ENCODE data around the gene AGFG1. TPM values are rescaled to one million over a fixed set of nuclear protein-coding genes. Genes with fewer than 3 reads are reported as not detected.

The AGFG1 gene, protein sequence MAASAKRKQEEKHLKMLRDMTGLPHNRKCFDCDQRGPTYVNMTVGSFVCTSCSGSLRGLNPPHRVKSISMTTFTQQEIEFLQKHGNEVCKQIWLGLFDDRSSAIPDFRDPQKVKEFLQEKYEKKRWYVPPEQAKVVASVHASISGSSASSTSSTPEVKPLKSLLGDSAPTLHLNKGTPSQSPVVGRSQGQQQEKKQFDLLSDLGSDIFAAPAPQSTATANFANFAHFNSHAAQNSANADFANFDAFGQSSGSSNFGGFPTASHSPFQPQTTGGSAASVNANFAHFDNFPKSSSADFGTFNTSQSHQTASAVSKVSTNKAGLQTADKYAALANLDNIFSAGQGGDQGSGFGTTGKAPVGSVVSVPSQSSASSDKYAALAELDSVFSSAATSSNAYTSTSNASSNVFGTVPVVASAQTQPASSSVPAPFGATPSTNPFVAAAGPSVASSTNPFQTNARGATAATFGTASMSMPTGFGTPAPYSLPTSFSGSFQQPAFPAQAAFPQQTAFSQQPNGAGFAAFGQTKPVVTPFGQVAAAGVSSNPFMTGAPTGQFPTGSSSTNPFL
- polyA plus RNA-seq (2013, experiment 1 of 2; ENCODE audit: insufficient read length) = 57.4 TPM
- 43.7 TPM for polyA plus RNA-seq (2013, experiment 2 of 2; ENCODE audit: insufficient read length)

DNA sequence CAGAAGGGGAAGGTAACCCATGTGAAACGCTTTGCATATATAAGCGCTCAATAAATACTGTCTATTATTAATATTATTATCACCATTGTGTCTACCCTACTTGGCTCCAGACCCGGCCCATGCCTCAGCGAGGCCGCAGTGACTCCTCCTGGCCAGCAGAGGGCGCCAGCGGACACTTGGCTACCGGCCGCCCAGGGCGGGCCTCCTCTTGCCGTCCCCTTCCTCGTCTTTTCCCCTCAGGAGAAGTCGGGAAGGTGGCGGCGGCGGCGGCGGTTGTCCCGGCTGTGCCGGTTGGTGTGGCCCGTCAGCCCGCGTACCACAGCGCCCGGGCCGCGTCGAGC lies at the start of gene AGFG1:
Gene AGFG1 (plus strand): TSS at position 233 of the 341 bp plus-strand sequence. CDS start 266 bp downstream, outside the sequence.
- DNase-seq = peak; percentile 78

DNA sequence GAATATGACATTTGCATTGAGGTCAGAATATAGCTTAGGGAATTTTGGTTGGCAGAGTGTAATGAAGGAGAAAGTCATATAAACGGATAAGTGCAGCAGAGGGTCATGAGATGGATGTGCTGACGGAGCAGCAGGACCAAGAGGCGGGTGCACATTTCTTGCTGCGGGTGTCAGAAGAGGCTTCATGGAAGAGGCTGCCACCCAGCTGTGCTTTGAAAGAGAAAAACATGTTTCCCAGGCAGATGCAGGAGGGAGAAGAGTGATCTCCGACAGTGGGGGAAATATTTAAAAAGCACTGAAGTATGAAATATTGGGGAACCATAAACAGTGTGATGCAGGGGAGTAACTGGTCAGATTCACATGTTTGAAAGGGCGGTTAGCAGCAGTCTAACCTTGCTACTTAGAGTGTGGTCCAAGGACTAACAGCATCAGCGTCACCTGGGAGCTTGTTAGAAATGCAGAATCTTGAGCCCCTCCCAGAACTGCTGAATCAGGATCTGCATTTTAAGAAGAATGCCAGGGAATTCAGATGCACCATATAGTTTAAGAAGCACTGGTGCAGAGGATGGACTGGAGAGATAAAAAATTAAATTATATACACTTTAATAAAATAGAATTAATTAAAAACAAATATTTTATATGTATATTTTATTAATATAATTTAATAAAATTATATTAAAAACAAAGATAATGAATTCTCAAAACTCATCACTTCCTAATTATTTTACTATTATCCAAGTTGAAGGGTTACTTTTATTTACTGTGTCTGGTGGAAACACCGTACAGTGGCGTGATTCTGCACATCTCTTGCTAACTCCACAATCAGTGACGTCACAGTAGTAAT lies 48.1 kb upstream of the AGFG1 start:
- no peak for DNase-seq

DNA sequence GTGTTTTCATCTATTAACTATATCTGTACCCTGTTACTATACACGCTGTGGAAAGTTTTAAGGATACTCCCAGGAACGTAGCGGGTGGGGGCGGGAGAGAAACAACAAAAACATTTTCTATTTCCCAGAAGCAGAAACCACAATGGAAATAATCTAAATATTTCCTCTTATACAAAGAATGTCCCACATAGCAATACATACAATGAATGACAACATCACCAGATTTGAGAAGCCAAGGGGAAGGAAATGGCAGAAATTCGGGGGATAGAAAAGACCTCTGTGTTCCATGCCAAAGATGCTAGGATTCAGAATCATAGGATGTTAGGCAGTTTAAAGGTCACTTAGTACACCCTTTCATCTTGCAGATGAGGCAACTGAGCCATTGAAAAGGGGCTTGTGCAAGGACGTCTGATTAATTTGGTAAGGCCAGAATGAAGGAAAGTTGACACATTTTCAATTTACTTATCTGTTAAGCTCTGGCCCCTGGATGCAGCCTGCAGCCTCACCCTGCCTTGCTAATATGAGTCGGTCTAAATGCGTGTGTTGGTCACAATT lies 43.1 kb upstream of the AGFG1 start:
- DNase-seq = peak; percentile 18

DNA sequence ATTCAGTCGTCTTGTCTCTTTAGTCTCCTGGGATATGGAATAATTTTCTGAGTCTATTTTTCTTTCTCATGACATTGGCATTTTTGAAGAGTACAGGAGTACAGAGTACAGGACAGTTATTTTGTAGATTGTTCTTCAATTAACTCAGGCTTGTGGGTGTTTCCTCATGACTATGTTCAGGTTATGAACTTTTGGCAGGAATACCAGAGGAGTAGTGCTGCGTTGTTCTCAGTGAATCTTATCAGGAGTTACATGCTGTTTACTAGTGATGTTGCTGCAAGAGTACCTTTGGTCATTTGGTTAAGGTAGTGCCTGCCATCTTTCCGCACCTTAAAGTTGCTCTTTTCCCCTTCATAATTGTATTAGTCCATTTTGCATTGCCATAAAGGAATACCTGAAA lies 41.3 kb upstream of the AGFG1 start:
- no peak for DNase-seq

DNA sequence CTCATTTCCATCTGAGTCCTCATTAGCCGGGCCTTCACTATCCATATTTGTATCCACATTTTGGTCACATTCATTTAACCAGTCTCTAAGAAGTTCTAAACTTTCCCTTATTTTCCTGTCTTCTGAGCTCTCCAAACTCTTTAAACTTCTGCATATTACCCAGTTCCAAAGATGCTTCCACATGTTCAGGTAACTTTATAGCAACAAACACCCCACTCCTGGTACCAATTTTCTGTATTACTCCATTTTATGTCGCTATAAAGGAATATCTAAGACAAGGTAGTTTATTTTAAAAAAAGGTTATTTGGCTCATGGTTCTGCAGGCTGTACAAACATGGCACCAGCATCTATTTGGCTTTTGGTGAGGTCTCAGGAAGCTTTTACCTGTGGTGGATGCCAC lies 38.8 kb upstream of the AGFG1 start:
- no peak for DNase-seq

DNA sequence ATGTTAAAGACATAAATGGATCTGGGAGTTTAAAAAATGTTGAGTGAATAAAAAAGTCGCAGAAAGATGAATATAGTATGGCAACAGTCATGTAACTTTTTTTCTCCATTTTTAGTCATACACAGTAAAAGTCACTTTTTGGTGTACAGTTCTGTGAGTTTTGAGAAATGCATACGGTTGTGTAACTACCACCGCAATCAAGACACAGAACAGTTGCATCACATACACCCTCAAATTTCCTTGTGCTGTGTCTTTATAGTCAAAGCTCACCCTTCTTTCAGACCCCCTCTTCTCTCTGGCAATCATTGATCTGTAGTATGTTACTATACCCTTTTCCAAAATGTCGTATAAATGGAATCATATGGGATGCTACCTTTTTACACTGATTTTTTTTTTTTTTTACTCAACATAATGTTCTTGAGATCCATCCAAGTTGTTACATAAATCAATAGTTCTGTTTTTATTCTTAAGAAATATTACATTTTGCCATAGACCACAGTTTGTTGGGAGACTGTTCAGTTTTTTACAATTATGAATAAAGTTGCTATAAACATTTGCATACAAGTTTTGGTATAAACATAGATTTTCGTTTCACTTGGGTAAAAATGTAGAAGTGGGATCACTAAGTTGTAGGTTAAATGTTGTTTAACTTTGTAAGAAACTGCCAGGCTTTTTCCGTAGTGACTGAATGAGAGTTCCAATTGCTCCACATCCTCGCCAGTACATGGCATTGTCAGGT lies 35.4 kb upstream of the AGFG1 start:
- DNase-seq = no peak

DNA sequence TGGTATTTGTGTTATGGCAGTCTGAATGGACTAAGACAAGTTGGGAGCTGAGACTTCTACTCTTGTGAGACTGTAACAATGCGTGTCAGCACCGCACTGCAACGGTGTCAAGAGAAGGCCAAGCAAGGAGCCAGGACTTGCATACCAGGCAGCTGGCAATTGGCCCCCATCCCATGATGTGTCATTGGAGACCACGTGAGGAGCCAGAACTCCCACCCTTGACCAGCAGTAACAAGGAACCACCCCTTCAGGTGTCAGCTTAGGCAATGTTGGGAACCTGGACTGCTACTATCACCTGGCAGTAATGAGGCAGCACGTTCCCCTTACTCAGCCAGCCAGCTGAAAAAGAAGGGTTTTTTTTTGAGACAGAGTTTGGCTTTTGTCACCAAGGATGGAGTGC lies 32.7 kb upstream of the AGFG1 start:
- DNase-seq = no peak

DNA sequence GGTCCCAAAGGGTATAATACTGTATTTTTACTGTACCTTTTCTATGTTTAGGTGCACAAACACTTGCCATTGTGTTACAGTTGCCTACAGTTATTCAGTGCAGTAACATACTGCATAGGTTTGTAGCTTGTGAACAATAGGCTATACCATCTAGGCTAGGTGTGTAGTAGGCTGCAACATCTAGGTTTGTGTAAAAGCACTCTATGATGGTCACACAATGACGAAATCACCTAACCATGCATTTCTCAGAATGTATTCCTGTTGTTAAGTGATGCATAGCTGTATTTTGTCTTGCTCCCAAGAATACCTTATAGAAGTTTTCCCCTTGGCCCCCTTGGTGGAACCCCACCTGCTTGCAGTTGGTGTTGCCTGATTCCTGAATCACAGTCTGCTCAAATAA lies 29.3 kb upstream of the AGFG1 start:
- DNase-seq = no peak

DNA sequence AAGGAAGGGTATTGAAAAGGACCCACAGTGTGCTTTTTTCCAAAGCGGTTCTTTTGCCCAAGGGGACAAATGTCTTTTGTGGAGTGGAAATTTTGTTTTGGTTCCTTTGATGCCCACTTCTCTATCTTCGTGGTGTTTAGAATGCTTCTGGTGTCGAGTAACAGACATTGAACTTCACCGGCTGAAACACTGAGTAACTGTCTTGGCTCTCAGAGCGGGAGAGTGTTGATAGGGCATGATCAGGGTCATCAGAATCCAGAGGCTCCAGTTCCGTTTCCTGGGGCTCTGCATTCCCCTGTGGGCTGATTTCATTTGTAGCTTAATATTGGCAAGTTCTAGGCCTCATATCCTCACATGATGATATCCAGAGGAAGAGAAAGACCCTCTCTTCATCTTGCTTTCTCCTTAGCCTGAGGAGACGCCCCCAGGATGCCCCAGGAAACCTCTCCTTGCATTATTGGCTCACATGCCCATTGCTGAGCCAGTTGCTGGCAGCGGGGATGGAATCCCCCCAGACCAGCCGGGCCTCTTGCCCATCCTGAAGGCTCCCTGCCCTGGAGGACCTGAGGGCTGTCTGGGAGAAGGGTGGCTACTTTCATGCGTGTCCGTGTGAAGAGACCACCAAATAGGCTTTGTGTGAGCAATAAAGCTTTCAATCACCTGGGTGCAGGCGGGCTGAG lies 27.9 kb upstream of the AGFG1 start:
- DNase-seq = no peak

DNA sequence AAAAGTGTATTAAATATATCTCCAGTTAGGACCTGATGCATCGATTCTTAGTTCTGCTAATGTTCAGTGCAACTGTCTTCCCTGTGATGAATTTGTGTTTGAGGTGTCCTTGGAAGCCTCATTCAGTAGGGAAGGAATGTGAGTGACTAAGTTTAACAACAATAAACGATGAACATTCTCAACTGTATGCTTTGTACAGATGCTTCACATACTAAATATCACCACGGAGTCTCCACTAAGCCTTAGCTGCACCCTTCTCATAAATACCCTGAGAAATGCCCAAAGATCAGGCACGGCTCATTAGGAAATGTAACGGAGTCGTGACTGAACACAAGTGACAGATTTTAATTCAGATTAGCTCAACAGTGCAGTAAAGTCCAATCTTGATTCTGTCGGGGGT lies 24.4 kb upstream of the AGFG1 start:
- DNase-seq = peak; percentile 80

DNA sequence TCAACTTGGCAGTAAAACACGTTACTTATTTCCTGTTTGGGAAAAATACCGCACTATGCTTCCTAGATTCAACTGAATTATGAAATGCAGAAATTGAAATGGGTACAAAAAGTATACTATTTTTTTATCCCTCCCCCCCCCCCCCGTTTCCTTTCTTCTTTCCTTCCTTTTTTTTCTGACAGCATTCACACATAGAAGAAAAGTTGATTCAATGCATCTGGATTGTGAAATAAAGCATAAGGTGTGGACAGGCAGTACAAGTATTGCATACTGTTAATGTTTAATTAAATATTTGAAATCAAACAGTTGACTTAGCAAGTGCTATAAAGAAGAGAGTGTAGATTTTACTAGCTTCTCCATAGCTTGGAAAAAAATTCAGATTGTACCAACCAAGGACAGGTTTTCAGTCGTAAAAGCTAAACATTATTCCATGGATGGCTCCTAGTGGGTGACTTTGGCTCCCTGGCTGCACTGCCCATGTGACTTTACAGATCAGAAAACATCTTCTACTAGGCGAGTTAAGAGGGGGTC lies 21.6 kb upstream of the AGFG1 start:
- no peak for DNase-seq

DNA sequence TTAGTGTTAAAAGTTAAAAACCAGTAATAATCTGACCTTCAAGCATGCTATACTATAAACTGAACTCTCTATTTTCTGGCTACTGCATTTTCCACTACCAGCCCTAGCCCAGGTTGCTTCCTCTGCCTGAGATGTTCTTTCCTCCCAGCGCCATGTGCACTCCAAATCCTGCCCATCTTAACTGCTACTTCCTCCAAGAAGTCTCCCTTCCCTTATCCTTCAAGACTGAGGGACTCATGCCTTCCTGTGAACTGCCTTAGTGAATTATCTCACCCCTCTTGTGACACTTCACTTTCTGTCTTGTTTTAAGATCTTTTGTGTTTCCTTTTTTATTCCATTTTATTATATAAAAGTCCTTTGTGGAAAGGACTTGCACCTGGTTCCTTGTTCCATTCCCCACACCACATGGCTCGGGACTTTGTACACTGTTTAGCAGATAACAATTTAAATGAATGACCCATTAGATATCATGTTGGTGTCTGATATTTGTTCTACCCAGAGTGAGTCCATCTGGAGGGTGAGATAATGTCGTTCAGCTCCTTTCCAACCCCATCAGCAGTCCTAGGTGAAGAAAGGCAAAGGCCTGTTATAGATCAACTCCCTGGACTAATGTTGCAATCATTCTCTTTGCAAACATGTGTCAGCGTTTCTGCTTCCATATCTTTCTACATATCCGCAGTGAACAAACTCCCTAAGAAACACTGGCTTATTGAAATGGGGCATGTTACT lies 20.9 kb upstream of the AGFG1 start:
- no peak for DNase-seq

DNA sequence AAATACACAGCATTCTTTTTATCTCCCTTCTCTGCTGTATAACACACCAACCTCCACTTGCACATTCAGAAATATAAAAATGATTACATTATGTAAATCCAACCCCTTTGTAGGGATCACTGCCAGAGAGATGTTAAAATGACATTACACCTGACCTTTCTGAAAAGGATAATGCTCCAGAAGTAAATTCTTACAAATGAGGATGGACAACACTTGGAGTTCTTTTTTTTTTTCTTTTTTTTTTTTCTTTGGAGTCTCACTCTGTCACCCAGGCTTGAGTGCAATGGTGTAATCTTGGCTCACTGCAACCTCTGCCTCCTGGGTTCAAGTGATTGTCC lies 20.3 kb upstream of the AGFG1 start:
- no peak for DNase-seq

DNA sequence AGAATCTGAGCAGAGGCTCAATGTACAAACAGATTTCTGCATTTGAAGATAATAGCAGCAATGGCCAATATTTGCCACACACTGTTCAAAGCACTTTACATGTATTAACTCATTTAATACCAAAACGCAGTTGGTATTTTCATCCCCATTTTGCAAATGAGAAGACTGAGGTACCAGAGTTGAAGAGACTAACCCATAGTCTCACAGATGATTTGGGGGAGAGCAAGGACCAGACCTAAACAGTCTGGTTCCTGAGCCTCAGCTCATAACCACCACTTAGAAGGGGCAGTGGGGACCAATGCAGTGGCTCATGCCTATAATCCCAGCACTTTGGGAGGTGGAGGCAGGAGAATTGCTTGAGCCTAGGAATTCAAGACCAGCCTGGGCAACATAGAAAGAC lies 18.1 kb upstream of the AGFG1 start:
- DNase-seq = no peak

DNA sequence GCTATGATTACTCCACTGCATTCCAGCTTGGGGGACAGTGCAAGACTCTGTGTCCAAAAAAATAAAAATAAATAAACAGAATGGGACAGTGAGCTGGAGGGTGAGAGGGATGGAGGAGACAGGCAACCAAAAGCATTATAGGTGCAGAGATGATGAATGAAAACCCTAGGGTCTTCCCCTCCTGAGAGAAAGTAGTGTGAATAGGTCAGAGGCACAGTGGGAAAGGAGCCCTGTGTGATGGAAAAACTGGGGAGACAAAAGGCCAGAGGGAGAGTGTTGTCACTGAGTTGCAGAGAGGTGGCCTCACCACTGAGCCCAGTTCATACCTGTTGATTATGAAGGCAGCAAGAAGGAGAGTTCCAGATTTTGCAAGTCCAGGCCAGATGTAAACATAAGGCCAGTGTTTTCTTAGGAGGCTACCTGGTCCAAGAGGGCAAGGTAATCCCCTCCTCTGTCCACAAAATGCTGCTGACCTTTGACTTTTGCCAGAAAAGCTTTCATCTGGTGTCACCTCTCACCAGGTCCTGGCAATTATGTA lies 17.6 kb upstream of the AGFG1 start:
- DNase-seq = no peak

DNA sequence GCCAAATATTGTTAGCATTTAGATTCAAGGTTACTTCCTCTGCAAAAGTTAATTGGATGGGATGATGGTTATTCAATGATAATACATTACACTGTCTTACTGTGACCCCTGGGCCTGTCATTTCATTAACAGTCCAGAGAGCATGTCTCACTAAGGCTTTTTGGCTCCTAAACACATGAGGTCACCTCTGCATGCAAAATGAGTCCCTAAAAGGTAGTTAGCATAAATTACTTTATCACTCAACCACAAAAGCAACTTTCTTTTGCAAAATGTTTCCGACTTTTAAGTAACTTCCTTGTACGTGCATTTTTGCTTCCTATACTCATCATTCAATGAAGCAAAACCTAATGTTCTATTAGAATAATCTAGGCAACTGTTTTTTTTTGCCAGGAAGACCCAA lies 16.8 kb upstream of the AGFG1 start:
- DNase-seq = no peak

DNA sequence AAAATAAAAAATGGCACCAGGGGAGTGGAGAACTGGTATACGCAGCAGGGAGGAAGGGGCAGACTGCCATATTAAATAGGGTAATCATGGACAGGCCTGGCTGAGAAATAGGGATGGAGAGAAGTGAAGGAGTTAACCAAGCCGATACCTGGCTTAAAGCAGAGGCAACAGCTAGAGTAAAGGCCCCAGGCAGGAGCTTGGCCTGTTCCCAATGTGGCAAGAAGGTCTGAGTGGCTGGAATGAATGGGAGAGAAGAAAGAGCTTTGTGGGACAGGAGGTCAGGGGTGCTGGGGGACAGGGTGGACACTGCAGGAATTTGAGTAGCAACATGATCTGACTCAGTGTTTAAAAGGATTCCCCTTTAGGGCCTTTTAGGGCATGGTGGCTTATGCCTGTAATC lies 15.9 kb upstream of the AGFG1 start:
- no peak for DNase-seq

DNA sequence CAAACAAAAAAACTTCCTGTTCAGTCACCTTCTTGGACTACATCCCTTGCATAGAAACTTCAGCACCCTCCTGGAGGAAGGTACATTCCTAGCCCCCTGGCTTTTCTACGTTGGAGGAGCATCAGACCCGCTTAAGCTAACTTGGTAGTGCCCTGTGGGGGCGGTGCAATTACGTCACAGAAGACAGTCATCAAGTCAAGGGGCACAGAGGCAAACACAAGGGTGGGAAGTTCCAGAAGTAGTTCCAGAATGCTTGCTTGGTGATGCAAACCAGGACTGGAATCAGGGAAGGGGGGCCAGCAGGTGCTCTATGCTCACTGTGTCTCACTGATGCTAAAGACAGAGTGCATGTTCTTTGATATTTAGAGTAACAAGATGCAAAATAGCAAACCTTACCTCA lies 15.2 kb upstream of the AGFG1 start:
- no peak for DNase-seq

DNA sequence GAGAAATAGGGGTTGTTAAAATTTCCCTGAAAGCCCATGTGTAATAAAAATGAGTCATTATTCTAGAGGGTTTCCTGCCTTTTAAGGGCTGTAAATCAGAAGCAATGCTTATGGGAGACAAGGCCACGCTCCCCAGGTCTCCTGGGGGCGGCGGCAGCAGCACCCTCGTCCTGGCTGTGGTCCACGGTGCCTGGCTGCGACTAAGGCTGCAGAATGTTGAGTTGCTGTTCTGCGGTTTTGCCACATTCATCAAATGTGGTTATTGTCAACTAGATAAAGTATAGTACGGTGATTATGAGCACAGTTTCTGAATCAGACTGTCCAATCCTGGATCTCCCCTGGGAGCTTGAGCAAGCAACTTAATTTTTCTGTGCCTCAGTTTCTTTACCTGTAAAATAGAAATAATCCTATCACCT lies 11.9 kb upstream of the AGFG1 start:
- DNase-seq = peak; percentile 49

DNA sequence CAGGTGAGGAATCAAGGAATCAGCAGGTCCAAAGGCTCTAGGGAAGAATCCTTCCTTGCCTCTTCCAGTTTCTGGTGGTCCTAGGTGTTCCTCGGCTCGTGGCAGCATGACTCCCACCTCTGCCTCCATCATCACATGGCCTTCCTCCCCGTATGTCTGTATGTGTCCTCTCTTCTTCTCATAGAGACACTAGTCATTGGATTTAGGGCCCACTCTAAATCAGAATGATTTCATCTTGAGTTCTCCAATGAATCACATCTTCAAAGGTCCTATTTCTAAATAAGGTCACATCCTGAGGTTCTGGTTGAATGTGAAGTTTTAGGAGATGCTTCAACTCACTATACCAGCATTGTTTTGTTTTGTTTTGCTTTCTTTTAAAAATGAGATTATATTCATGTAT lies 11.1 kb upstream of the AGFG1 start:
- DNase-seq = peak; percentile 12
